ENCODE results near the gene CPA2. TPM values are rescaled to one million over a fixed set of nuclear protein-coding genes. Genes with fewer than 3 reads are reported as not detected.

Gene CPA2
- total RNA-seq, 2 experiments from 2014 or later, result not detected

DNA sequence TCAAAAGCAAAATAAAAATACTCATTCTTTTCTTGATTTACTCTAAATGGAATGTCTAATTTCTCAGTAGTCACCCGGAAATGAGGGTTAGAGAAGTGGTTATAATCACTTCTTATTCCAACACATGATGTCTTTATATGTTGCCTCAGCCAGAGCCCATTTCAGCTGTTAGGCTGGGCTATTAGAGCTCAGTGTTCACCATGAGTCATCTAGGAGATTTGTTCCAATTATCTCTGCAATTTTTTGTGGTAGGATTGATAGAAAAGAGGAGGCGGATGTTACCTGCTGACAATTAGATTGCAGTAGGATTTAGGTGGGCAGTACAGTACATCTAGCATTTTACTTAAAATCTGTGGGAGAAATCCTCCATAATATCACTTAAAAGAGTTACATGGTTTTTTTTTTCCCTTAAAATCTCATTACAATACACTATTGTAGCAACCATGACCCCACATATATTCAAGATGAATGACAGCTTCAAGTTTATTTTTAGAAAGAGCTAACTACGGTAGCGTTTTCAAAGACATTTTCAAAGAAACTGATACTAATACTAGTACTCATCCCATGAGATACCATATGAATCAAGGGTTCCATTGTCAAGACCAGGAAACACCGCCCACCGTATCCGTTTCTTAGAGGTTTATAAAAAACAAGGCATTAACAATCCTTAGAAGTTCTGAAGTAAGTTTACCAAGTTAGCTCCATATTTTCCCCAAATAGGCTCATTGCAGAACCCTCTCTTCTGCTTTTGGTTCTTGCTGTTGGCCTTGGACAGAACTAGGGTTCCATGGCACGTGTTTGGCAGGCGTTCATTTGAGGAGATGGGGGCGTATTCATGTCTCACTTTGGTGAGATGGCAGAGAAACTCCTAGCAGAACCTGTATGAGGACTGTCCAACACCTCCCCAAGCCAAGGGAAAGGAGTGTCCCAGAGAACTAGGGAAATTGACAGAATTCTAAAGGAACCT is 10.4 kb downstream of the CPA2 start:
- H3K27me3 Mint-ChIP-seq, result no peaks in the 10 kb centered on the region
- intact Hi-C loops (cut with DNase I, micrococcal nuclease), result no loop called here
- no peak overlapping the region for H3K4me3 Mint-ChIP-seq
- H3K36me3 ChIP-seq (ENCODE audit: insufficient read depth, low read length), result no peaks in the 10 kb centered on the region
- TF ChIP-seq, protein P1, sequence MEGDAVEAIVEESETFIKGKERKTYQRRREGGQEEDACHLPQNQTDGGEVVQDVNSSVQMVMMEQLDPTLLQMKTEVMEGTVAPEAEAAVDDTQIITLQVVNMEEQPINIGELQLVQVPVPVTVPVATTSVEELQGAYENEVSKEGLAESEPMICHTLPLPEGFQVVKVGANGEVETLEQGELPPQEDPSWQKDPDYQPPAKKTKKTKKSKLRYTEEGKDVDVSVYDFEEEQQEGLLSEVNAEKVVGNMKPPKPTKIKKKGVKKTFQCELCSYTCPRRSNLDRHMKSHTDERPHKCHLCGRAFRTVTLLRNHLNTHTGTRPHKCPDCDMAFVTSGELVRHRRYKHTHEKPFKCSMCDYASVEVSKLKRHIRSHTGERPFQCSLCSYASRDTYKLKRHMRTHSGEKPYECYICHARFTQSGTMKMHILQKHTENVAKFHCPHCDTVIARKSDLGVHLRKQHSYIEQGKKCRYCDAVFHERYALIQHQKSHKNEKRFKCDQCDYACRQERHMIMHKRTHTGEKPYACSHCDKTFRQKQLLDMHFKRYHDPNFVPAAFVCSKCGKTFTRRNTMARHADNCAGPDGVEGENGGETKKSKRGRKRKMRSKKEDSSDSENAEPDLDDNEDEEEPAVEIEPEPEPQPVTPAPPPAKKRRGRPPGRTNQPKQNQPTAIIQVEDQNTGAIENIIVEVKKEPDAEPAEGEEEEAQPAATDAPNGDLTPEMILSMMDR (IDR thresholded peaks at IDR 0.05), result no peak
- no peak for DNase-seq
- H3K4me1 Mint-ChIP-seq (ENCODE audit: low read depth), result peaks cover 5% of the 10 kb centered on the region
- peaks cover 0 to 2% of the 10 kb centered on the region in 2 experiments for H3K27me3 ChIP-seq (ENCODE audit: control insufficient read depth in 1 of 2, insufficient read depth in 2 of 2, low read length in 2 of 2)
- H3K27ac ChIP-seq (ENCODE audit: low read depth in 1 of 2, low read length in 2 of 2), result no peak overlapping the region
- no peak overlapping the region for H3K27ac Mint-ChIP-seq
- H3K4me1 ChIP-seq (ENCODE audit: insufficient read depth, low read length), result peaks cover 5% of the 10 kb centered on the region
- no peaks in the 10 kb centered on the region for H3K36me3 Mint-ChIP-seq (ENCODE audit: low read depth)
- no peak for ATAC-seq (ENCODE audit: poor library complexity)
- ChIA-PET POLR2A (no interaction called here), CTCF (no interaction called here)
- no peaks in the 10 kb centered on the region for H3K9me3 ChIP-seq (ENCODE audit: control insufficient read depth in 1 of 2, insufficient read depth in 1 of 2, low read length in 2 of 2)
- H3K9me3 Mint-ChIP-seq, result no peaks in the 10 kb centered on the region
- no peak overlapping the region for H3K4me3 ChIP-seq (ENCODE audit: low read length)

DNA sequence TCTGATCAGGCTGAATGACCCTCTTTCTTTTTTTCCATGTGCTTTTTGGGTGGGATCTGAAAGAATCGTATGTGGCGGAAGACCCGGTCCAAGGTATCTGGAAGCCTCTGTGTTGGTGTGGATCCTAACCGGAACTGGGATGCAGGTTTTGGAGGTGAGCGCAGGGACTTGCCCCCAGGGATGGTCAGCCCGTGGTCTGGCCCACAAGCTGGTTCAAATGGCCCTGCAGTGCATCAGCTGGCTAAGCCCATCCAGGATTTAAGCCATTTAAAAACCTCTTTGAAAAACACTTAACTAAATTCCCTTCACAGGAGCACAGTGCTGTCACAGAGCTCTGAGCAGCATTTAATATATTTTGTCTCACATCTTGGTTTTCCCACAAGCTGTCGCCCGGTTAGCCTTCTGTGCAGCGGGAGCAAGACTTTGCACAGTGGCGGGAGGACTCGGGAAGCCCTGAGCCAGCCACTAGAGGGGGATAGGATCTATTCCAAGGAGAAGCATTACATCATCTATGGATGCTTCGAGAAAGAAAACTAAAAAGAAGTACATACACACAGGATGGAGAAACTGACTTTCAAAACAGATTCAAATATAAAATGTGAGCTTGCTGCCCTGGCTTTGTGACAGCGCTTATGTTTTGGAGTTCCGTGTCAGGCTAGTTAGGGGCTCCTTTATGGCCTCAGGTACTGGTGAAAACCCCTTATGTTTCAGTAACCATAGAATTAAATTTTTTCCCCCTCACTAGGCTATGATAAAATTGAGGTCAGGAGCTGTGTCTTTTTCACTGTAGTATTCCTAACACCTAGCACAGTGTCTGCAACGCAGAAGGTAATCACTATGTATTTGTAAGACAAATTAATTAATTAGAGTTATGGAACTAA is 11.3 kb downstream of the CPA2 start:
- ChIA-PET CTCF (no interaction called here), POLR2A (interaction anchor here (0.5 kb wide), 1 partner anchor 13 kb away, joined by 3 read pairs; no protein-coding TSS in a partner anchor)
- Histone ChIP-seq H3K4me1 (ENCODE audit: insufficient read depth, low read length) (peaks cover under 1% of the 10 kb centered on the region), H3K27ac (ENCODE audit: low read depth in 1 of 2, low read length in 2 of 2) (no peak overlapping the region), H3K27me3 (ENCODE audit: control insufficient read depth in 1 of 2, insufficient read depth in 2 of 2, low read length in 2 of 2) (peaks cover 0 to 2% of the 10 kb centered on the region in 2 experiments), H3K9me3 (ENCODE audit: control insufficient read depth in 1 of 2, insufficient read depth in 1 of 2, low read length in 2 of 2) (no peaks in the 10 kb centered on the region), H3K4me3 (ENCODE audit: low read length) (no peak overlapping the region), H3K36me3 (ENCODE audit: insufficient read depth, low read length) (no peaks in the 10 kb centered on the region)
- TF ChIP-seq, protein P1 (IDR thresholded peaks at IDR 0.05), result no peak
- intact Hi-C loops (cut with DNase I, micrococcal nuclease), result no loop called here
- Mint-ChIP-seq H3K4me3 (no peak overlapping the region), H3K36me3 (ENCODE audit: low read depth) (no peaks in the 10 kb centered on the region), H3K27ac (no peak overlapping the region), H3K4me1 (ENCODE audit: low read depth) (peaks cover 5% of the 10 kb centered on the region), H3K27me3 (no peaks in the 10 kb centered on the region), H3K9me3 (no peaks in the 10 kb centered on the region)
- ATAC-seq (ENCODE audit: poor library complexity) (no peak), DNase-seq (no peak)

DNA sequence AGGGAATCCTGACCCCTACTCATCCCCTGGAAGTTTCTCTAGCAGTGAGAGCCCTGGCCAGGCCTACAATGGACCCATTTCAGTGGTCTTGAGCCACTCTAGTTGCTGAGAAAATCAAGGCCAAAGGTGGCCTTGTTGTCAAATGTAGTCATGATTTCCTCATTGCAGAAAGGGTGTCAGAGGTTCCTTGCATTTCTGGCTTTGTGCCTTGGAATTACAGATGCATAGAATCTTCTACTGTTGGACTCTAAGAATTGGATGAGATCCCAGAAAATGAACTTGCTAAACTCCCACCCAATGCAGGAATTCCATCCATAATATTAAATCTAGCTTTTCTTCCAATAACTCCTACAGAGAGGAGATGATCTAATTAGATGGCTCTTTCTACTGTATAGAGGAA is 12.2 kb downstream of the CPA2 start:
- Mint-ChIP-seq H3K36me3 (ENCODE audit: low read depth) (no peaks in the 10 kb centered on the region), H3K27me3 (no peaks in the 10 kb centered on the region), H3K9me3 (no peaks in the 10 kb centered on the region), H3K4me1 (ENCODE audit: low read depth) (peaks cover 4% of the 10 kb centered on the region), H3K4me3 (no peak overlapping the region), H3K27ac (no peak overlapping the region)
- ATAC-seq (ENCODE audit: poor library complexity) (no peak), DNase-seq (no peak)
- Histone ChIP-seq H3K27me3 (ENCODE audit: control insufficient read depth in 1 of 2, insufficient read depth in 2 of 2, low read length in 2 of 2) (no peaks in the 10 kb centered on the region), H3K4me3 (ENCODE audit: low read length) (no peak overlapping the region), H3K36me3 (ENCODE audit: insufficient read depth, low read length) (no peaks in the 10 kb centered on the region), H3K27ac (ENCODE audit: low read depth in 1 of 2, low read length in 2 of 2) (no peak overlapping the region), H3K4me1 (ENCODE audit: insufficient read depth, low read length) (no peaks in the 10 kb centered on the region), H3K9me3 (ENCODE audit: control insufficient read depth in 1 of 2, insufficient read depth in 1 of 2, low read length in 2 of 2) (no peaks in the 10 kb centered on the region)
- ChIA-PET CTCF (no interaction called here), POLR2A (no interaction called here)
- TF ChIP-seq, protein P1 (IDR thresholded peaks at IDR 0.05), result no peak
- intact Hi-C loops (cut with DNase I, micrococcal nuclease), result no loop called here

Data from CD4-positive, alpha-beta T cell (primary cell).